Measurements from ENCODE around the gene WDR86.

WDR86 gene

GRCh38 chr7:151345576-151346469 is 64.0 kb downstream of the WDR86 start:
- no peak for DNase-seq

GRCh38 chr7:151343516-151343915 is 66.3 kb downstream of the WDR86 start:
- no peak for DNase-seq

- DNase-seq, result no peak
These were observed 67.0 kb downstream of the WDR86 start for GRCh38 chr7:151342811-151343210.

GRCh38 chr7:151342102-151342646 is 67.7 kb downstream of the WDR86 start:
- no peak for DNase-seq

- DNase-seq, result peak; percentile 89
These were observed 68.3 kb downstream of the WDR86 start, which contains the start of gene NUB1 for GRCh38 chr7:151341357-151342101. NUB1 (plus strand) TSS chr7:151341812; CDS start chr7:151345350, 3,538 bp downstream.

- DNase-seq, result no peak
These were observed 69.0 kb downstream of the WDR86 start for GRCh38 chr7:151340794-151341356.

GRCh38 chr7:151339651-151340382 is 70.0 kb downstream of the WDR86 start:
- DNase-seq, result no peak

- no peak for DNase-seq
These were observed 71.0 kb downstream of the WDR86 start for GRCh38 chr7:151338809-151339208.

- no peak for DNase-seq
These were observed 72.5 kb downstream of the WDR86 start for GRCh38 chr7:151337346-151337745.

GRCh38 chr7:151336027-151336708 is 73.7 kb downstream of the WDR86 start:
- DNase-seq, result no peak

GRCh38 chr7:151334628-151335027 is 75.2 kb downstream of the WDR86 start:
- DNase-seq, result no peak
